OCI-LY3 (cell line): Measurements from ENCODE around the gene MARCHF4.

Experiments
- CTCF ChIP-seq: fragments of 200-600, 300-600 bp; sonication (generic); IDR thresholded peaks from 2 replicates; pipeline ENCODE4 v1.5.1; 2014; ENCODE audit warnings: antibody characterized with exemption, low read length, low read depth
- EZH2phosphoT487 ChIP-seq: fragments of 200-600 bp; shearing (Covaris generic); IDR thresholded peaks from 2 replicates; pipeline ENCODE4 v1.6.1; 2018; ENCODE audit warnings: antibody characterized with exemption, mixed run types, low read depth

DNA sequence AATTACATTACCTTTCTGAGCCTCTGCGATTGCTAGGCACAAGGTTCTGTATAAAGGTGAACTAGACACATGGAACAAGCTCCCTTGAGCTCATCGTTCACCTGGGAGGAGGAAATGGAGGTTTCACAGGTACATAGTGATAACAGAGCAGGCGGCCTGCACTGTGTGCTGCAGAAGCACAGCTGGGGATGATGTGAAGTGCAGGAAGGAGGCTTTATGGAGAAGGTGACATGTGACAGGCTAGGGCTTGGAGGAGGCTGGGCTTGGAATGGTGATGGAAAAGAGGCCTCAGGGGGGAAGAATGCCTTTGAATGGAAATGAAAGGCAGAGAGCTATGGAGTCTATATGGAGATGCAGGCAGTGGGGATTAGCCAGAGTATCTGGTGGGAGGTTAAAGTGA is 22.9 kb downstream of the MARCHF4 start:
- TF ChIP-seq CTCF (no peak), EZH2phosphoT487 (no peak)
